HEK293 (cell line): ENCODE data around the gene FRY.

Experiments used
- CTCF ChIA-PET: fragments of 350-600 bp; formaldehyde crosslinking; extraction: SDS; loops from one replicate; lab custom pipeline; 2021; ENCODE audit warnings: antibody characterized with exemption; lab: Yijun Ruan, JAX
- POLR2A ChIA-PET: fragments of 300-600 bp; formaldehyde crosslinking; extraction: SDS; loops from one replicate; lab custom pipeline; 2020; ENCODE audit warnings: antibody characterized with exemption, inconsistent platforms; lab: Yijun Ruan, JAX
- H3K27ac ChIP-seq: fragments of 200-500 bp; sonication (Bioruptor generic); 2 replicates; pipeline ENCODE4 v1.5.1; 2014; ENCODE audit warnings: low read depth, low read length, control low read depth, inconsistent platforms; ENCODE audit errors: extremely low read depth
- H3K36me3 ChIP-seq, 2 experiments: fragments of 200-500 bp in 1 of 2; sonication (Bioruptor generic) in 1 of 2; 1 replicate in 1 of 2; 2 replicates in 1 of 2; pipeline ENCODE4 v1.5.1; 2014 to 2017; ENCODE audit warnings: inconsistent platforms in 2 of 2, low read length in 2 of 2; ENCODE audit not compliant: control insufficient read depth in 2 of 2, insufficient read depth in 1 of 2
- H3K4me1 ChIP-seq: fragments of 200-500 bp; sonication (Bioruptor generic); 2 replicates; pipeline ENCODE4 v1.5.1; 2014; ENCODE audit warnings: mild to moderate bottlenecking, low read length, inconsistent platforms; ENCODE audit not compliant: control insufficient read depth, insufficient read depth
- H3K4me3 ChIP-seq: 2 replicates; pipeline ENCODE4 v1.5.1; 2011; ENCODE audit warnings: low read depth, mild to moderate bottlenecking, control low read depth, low read length, moderate library complexity
- H3K9me3 ChIP-seq: fragments of 200-500 bp; sonication (Bioruptor generic); 2 replicates; pipeline ENCODE4 v1.5.1; 2014; ENCODE audit warnings: low read depth, low read length, inconsistent platforms; ENCODE audit not compliant: control insufficient read depth, insufficient read depth
- HOXA7 ChIP-seq: sonication (generic); formaldehyde crosslinking; IDR thresholded peaks from 2 replicates; pipeline ENCODE4 v1.8.1; 2022; ENCODE audit warnings: missing genetic modification reagents, borderline replicate concordance
- MEIS1 ChIP-seq: sonication (generic); formaldehyde crosslinking; IDR thresholded peaks from 2 replicates; pipeline ENCODE4 v1.8.1; 2022; ENCODE audit warnings: missing genetic modification reagents, mild to moderate bottlenecking, borderline replicate concordance
- MZF1 ChIP-seq: fragments of 450-650 bp; formaldehyde crosslinking; IDR thresholded peaks from 2 replicates; pipeline ENCODE4 v1.5.1; 2017; ENCODE audit warnings: missing biosample characterization, missing genetic modification characterization, borderline replicate concordance
- OSR2 ChIP-seq: fragments of 450-650 bp; formaldehyde crosslinking; IDR thresholded peaks from 2 replicates; pipeline ENCODE4 v1.5.1; 2016; ENCODE audit warnings: missing biosample characterization, missing genetic modification characterization
- SALL2 ChIP-seq: fragments of 450-650 bp; formaldehyde crosslinking; IDR thresholded peaks from 2 replicates; pipeline ENCODE4 v1.5.0; 2017; ENCODE audit warnings: missing biosample characterization, mild to moderate bottlenecking, missing genetic modification characterization, borderline replicate concordance
- ZNF148 ChIP-seq: fragments of 450-650 bp; formaldehyde crosslinking; IDR thresholded peaks from 2 replicates; pipeline ENCODE4 v1.5.0; 2017; ENCODE audit warnings: missing biosample characterization, missing genetic modification characterization, borderline replicate concordance
- ZNF24 ChIP-seq: fragments of 450-650 bp; formaldehyde crosslinking; IDR thresholded peaks from 2 replicates; pipeline ENCODE4 v1.5.1; 2016; ENCODE audit warnings: missing biosample characterization, missing genetic modification characterization
- ZNF266 ChIP-seq: fragments of 450-650 bp; formaldehyde crosslinking; IDR thresholded peaks from 2 replicates; pipeline ENCODE4 v1.5.1; 2016; ENCODE audit warnings: missing biosample characterization, missing genetic modification characterization, low read depth
- ZNF335 ChIP-seq: fragments of 450-650 bp; formaldehyde crosslinking; conservative IDR thresholded peaks from 2 replicates; pipeline ENCODE4 v1.5.1; 2016; ENCODE audit warnings: missing biosample characterization, missing genetic modification characterization
- ZNF398 ChIP-seq: fragments of 450-650 bp; formaldehyde crosslinking; IDR thresholded peaks from 2 replicates; pipeline ENCODE4 v1.5.1; 2017; ENCODE audit warnings: missing biosample characterization, missing genetic modification characterization
- ZNF426 ChIP-seq: fragments of 450-650 bp; formaldehyde crosslinking; IDR thresholded peaks from 2 replicates; pipeline ENCODE4 v1.5.1; 2017; ENCODE audit warnings: missing biosample characterization, missing genetic modification characterization, mild to moderate bottlenecking, inconsistent platforms, moderate library complexity
- ZNF560 ChIP-seq: fragments of 450-650 bp; formaldehyde crosslinking; IDR thresholded peaks from 2 replicates; pipeline ENCODE4 v1.5.1; 2017; ENCODE audit warnings: missing biosample characterization, missing genetic modification characterization, borderline replicate concordance
- ZNF664 ChIP-seq: fragments of 450-650 bp; formaldehyde crosslinking; IDR thresholded peaks from 2 replicates; pipeline ENCODE4 v1.5.1; 2016; ENCODE audit warnings: missing biosample characterization, missing genetic modification characterization
- ZNF792 ChIP-seq: fragments of 450-650 bp; formaldehyde crosslinking; IDR thresholded peaks from 2 replicates; pipeline ENCODE4 v1.5.1; 2016; ENCODE audit warnings: missing biosample characterization, missing genetic modification characterization
- TF ChIP-seq, protein P1 (sequence below): fragments of 450-650 bp; formaldehyde crosslinking; IDR thresholded peaks from 2 replicates; pipeline ENCODE4 v1.5.1; 2016; ENCODE audit warnings: missing biosample characterization, missing genetic modification characterization
- TF ChIP-seq, protein P2 (sequence below): fragments of 450-650 bp; formaldehyde crosslinking; IDR thresholded peaks from 2 replicates; pipeline ENCODE4 v1.5.1; 2016; ENCODE audit warnings: missing biosample characterization, missing genetic modification characterization
- TF ChIP-seq, protein P3 (sequence below): fragments of 450-650 bp; formaldehyde crosslinking; IDR thresholded peaks from 2 replicates; pipeline ENCODE4 v1.5.1; 2017; ENCODE audit warnings: missing biosample characterization, missing genetic modification characterization
- TF ChIP-seq, protein P4 (sequence below): fragments of 450-650 bp; formaldehyde crosslinking; IDR thresholded peaks from 2 replicates; pipeline ENCODE4 v1.5.1; 2016; ENCODE audit warnings: missing biosample characterization, missing genetic modification characterization

Gene FRY

DNA sequence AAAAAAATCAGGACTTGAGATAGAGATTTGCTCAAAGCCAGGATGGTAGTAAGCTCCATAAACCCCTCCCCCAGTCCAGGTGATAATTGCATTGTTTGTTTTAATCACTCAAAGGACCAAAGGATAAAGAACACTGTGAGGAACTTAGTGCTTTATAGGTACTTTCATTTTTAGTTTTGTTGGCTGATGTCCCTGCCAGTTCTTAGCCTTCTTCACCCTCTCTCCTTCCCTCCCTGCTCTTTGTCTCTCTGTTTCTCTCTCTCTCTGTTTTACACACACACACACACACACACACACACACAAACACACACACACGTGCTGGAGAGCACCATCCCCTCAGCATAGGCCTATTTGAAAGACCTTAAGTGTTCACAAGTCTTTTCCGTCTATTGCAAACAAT lies 5.2 kb downstream of the FRY start (continued):
- TF ChIP-seq OSR2 (tag by site-specific recombination) (no peak), MZF1 (tag by site-specific recombination) (no peak), ZNF560 (no peak), ZNF792 (no peak), MEIS1 (CRISPR knock-in tag) (no peak), ZNF398 (tag by site-specific recombination) (peak; percentile 61; the same call in 1 of the 2 replicates)
- TF ChIP-seq, protein P1, sequence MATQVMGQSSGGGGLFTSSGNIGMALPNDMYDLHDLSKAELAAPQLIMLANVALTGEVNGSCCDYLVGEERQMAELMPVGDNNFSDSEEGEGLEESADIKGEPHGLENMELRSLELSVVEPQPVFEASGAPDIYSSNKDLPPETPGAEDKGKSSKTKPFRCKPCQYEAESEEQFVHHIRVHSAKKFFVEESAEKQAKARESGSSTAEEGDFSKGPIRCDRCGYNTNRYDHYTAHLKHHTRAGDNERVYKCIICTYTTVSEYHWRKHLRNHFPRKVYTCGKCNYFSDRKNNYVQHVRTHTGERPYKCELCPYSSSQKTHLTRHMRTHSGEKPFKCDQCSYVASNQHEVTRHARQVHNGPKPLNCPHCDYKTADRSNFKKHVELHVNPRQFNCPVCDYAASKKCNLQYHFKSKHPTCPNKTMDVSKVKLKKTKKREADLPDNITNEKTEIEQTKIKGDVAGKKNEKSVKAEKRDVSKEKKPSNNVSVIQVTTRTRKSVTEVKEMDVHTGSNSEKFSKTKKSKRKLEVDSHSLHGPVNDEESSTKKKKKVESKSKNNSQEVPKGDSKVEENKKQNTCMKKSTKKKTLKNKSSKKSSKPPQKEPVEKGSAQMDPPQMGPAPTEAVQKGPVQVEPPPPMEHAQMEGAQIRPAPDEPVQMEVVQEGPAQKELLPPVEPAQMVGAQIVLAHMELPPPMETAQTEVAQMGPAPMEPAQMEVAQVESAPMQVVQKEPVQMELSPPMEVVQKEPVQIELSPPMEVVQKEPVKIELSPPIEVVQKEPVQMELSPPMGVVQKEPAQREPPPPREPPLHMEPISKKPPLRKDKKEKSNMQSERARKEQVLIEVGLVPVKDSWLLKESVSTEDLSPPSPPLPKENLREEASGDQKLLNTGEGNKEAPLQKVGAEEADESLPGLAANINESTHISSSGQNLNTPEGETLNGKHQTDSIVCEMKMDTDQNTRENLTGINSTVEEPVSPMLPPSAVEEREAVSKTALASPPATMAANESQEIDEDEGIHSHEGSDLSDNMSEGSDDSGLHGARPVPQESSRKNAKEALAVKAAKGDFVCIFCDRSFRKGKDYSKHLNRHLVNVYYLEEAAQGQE (tag by site-specific recombination): peak; percentile 75; the same call in 1 of the 2 replicates
- TF ChIP-seq, protein P2, sequence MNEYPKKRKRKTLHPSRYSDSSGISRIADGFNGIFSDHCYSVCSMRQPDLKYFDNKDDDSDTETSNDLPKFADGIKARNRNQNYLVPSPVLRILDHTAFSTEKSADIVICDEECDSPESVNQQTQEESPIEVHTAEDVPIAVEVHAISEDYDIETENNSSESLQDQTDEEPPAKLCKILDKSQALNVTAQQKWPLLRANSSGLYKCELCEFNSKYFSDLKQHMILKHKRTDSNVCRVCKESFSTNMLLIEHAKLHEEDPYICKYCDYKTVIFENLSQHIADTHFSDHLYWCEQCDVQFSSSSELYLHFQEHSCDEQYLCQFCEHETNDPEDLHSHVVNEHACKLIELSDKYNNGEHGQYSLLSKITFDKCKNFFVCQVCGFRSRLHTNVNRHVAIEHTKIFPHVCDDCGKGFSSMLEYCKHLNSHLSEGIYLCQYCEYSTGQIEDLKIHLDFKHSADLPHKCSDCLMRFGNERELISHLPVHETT (tag by site-specific recombination): no peak
- TF ChIP-seq, protein P3, sequence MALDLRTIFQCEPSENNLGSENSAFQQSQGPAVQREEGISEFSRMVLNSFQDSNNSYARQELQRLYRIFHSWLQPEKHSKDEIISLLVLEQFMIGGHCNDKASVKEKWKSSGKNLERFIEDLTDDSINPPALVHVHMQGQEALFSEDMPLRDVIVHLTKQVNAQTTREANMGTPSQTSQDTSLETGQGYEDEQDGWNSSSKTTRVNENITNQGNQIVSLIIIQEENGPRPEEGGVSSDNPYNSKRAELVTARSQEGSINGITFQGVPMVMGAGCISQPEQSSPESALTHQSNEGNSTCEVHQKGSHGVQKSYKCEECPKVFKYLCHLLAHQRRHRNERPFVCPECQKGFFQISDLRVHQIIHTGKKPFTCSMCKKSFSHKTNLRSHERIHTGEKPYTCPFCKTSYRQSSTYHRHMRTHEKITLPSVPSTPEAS (tag by site-specific recombination): peak; percentile 88

- H3K9me3 ChIP-seq: no peaks in the 10 kb centered on the region
- ChIA-PET CTCF (no interaction called here), POLR2A (no interaction called here)
- H3K27ac ChIP-seq: no peak overlapping the region
- no peak overlapping the region for H3K4me3 ChIP-seq
- H3K4me1 ChIP-seq: peaks cover 4% of the 10 kb centered on the region; the same call in 1 of the 2 replicates
- no peaks in the 10 kb centered on the region for H3K36me3 ChIP-seq
- TF ChIP-seq ZNF266 (tag by site-specific recombination) (no peak), ZNF664 (tag by site-specific recombination) (no peak), ZNF426 (no peak), ZNF24 (tag by site-specific recombination) (no peak), SALL2 (tag by site-specific recombination) (no peak), ZNF335 (tag by site-specific recombination) (no peak), ZNF148 (tag by site-specific recombination) (no peak), HOXA7 (CRISPR knock-in tag) (no peak)
- TF ChIP-seq, protein P4, sequence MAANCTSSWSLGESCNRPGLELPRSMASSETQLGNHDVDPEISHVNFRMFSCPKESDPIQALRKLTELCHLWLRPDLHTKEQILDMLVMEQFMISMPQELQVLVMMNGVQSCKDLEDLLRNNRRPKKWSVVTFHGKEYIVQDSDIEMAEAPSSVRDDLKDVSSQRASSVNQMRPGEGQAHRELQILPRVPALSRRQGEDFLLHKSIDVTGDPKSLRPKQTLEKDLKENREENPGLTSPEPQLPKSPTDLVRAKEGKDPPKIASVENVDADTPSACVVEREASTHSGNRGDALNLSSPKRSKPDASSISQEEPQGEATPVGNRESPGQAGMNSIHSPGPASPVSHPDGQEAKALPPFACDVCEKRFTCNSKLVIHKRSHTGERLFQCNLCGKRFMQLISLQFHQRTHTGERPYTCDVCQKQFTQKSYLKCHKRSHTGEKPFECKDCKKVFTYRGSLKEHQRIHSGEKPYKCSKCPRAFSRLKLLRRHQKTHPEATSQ: no peak
These were observed 5.9 kb downstream of the FRY start for GRCh38 chr13:32037471-32037870.
